IPS-NIHi7 (cell line): ENCODE measurements around the gene CHST11.
"Not testable (repeated sequence)": the region's sequence is repeated elsewhere in the genome, so short reads cannot be mapped to it uniquely, and the experiment has no call there.

Experiments
- DNase-seq: peaks from one replicate; pipeline ENCODE4 v3.0.0; 2012; ENCODE audit warnings: mixed read lengths; ENCODE audit errors: extremely low spot score

Gene CHST11

DNA sequence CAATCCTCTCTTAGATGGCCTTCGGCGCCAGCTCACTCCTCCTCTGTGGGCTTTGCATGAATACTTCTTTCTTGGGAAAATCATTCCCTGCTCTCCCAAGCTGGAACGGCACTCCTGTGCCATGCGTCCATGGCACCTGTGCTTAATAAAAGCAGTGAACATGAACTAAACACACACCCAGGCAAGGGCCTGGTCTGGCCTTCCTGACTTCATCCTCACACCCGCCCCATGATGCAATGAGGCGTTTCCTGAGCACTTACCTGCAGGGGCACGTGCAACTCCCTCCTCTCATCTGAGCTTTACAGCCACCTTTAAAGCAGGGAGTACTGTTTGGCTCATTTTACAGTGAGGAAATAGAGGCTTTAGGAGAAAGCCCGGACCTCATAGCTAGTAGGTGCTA, 281.6 kb downstream of the CHST11 start:
- DNase-seq = no peak

- DNase-seq = no peak
These were observed 282.3 kb downstream of the CHST11 start for GRCh38 chr12:104738776-104739642.

DNA sequence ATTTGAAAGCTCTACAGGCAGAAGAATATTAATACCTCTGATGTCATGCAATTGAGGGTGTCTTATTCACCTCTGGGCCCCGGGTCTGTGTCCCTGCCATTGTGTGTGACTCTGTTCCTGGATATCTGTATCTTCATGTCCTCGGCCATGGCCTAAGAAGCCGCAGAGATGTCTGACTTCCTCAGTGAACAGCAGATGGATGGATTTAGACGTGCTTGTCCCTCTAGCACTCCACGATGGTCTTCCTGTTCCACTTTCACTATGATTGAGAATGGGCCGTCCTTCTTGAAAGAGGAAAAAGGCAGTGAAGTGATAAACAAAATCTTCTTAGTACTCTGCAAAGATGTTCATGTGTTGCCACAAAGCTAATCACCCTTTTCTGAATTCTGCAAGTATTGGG, 283.9 kb downstream of the CHST11 start:
- DNase-seq = no peak

DNA sequence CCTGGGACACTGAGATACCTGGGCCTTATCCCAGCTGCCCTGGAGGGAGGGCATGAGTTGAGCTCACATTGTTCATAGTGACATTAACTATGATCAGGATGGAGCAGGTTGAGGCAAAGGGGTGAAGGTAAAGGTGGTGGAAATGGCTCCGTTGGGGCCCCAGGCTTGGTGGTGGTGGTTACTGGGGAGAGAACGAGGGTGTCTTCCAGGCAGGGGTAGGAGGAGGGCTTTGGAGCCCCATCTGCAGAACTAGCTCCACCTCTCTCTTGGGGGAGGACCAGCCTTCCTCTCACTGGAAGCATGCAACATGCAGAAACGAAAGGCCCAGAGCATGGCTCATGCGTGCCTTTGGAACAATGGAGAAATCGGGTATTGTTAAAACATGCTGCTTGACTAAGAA, 284.3 kb downstream of the CHST11 start:
- DNase-seq = no peak

DNA sequence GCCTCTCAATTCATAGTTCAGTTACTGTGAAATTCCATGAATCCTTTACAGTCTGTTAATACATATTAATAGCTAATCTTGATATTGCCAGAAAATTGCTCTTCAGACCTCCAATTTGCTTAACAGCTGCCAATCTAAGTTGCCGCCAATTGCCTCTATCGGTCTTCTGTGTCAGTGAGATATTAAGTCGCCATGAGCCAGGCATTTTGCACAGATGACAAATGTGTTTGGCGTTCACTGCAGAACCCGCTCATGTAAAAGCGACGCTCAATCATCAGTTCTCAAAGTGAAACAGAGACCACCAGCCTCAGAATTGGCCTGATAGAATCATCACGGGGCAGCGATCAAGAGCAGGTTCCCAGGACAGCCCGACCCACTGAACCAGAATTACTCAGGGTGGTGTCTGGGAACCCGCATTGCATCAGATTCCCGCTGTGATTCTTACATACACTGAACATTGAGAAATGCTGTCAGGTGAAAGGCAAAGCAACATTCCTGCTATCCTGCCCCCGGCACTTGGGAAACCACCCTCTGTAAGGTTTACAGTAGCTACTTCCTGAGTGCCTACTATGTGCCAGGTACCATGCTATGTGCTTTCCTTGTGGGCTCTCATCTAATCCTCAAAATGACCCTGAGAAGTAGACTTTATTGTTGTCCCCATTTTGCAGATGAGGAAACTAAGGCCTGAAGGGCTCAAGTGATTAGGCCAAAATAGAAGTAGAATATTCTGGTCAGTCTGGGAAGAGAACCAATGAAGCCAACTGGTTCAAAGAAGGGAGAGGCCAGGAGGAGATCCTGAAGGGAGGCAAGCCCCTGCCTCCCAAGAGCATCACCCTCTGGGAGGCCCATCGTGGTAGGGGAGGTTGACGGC, 285.0 kb downstream of the CHST11 start:
- no peak for DNase-seq

- DNase-seq = no peak
These were observed 285.9 kb downstream of the CHST11 start for GRCh38 chr12:104742551-104743201.

DNA sequence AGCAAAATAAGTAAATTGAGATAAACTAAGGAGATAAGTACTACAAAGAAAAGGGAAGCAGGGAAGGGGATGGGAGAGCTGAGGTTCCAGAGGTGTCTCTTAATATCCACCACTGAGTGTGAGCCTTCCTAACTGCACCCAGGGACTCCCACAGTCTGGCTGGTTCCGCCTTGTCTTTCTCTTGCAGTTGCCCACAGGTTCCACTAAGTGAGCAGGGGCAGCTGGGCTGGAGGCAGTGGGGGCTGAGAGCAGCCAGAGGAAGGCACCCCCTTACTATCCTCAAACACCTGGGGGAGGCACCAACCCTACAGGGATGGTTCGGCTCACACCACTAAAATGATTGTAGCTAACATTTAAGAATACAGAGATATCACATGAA, 286.4 kb downstream of the CHST11 start:
- DNase-seq = no peak

DNA sequence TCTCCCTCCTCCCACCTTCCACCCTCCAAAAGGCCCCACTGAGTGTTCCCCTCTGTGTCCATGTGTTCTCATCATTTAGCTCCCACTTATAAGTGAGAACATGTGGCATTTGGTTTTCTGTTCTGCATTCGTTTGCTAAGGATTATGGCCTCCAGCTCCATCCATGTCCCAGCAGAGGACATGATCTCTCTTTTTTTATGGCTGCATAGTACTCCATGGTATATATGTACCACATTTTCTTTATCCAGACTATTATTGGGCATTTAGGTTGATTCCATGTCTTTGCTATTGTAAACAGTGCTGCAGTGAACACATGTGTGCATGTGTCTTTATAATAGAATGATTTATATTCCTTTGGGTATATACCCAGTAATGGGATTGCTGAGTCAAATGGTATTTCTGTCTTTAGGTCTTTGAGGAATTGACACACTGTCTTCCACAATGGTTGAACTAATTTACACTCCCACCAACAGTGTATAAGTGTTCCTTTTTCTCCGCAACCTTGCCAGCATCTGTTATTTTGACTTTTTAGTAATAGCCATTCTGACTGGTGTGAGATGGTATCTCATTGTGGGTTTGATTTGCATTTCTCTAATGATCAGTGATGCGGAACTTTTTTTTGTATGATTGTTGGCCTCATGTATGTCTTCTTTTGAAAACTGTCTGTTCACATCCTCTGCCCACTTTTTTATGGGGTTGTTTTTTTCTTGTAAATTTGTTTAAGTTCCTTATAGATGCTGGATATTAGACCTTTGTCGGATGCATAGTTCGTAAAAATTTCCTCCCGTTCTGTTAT, 287.2 kb downstream of the CHST11 start:
- DNase-seq = not testable (repeated sequence)

DNA sequence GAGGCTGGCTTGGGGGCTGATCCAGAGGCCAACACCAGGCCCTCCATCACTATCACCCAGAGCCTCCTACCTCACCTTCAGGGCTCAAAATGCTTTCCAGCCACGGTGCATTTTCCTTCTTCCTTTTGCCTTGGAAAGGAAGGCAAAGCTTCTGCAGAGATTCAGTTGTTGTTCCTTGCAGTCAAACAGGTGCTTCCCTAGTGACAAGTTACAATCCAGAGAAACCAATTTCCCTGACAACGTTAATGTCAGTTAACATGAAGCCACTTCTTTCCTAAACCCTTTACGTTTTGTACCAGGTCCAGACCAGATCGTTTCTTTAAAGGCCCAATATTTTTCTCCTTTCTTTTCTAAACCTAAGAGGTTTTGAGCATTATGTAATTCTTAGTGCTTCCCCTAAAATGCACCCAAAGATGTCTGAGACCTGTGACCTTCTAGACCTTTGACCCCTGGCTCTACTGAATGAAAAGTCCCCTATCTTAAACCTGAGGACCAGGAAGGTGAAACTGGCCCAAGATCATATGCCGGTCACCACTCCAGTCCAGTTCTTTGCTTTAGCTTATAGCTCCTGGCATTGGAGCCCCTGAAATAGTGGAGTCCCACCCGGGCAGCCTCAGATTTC, 289.8 kb downstream of the CHST11 start:
- no peak for DNase-seq

DNA sequence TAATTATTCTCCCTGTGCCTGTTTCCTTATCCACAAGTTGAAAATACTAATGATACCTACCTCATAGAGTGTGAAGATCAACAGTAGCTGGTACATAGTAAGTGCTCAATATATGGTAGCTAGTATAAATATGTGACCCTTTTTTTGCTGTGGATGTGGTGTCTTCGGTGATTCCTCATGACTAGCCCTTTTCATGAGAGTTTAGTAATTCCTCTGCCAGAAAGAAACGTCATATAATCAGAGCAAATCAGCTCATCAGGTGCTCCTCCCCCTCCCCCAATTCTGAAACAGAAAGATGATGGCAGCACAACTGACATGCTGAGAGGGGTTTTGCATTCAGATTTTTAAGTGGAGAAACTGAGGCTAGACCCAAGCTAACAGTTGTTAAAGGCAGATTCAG, 290.6 kb downstream of the CHST11 start:
- no peak for DNase-seq

GRCh38 chr12:104747955-104748354, 291.2 kb downstream of the CHST11 start:
- DNase-seq = no peak

DNA sequence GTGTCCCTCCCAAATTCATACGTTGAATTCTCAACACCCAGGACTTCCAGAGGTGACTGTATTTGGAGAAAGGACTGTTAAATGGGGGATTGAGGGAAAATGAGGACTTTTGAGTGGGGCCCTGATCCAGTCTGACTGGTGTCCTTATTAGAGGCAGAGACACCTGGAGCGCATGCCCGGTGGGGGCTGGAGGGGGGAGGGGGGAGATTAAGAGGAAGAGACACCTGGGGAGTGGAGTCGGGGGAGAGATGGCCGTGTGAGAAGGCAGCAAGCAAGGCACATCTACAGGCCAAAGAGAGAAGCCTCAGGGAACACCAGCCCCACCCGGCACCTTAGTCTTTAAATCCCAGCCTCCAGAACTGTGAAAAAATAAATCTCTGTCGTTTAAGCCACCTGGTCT, 291.6 kb downstream of the CHST11 start:
- no peak for DNase-seq

GRCh38 chr12:104748790-104749189, 292.0 kb downstream of the CHST11 start:
- no peak for DNase-seq

GRCh38 chr12:104749545-104749944, 292.8 kb downstream of the CHST11 start:
- no peak for DNase-seq

DNA sequence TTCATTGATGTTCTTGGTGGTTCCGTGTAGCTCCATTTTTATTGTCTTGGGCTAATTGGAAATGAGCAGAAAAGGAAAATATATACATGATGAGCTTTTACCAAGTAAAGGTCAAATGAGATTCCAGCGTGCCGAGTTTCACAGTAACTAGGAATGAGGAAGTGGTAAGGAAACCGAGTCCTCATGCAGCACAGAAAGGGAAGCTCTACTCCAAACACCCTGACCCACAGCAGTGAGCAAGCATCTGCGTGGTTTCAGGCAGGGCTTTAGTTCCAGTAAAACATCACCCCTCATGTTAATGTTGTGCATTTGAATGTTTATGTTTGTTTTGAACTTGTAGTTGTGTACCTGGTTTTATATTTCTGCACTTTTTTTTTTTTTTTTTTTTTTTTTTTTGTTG, 293.3 kb downstream of the CHST11 start:
- no peak for DNase-seq

GRCh38 chr12:104751120-104751519, 294.4 kb downstream of the CHST11 start:
- DNase-seq = no peak

GRCh38 chr12:104751594-104751993, 294.8 kb downstream of the CHST11 start:
- DNase-seq = no peak

DNA sequence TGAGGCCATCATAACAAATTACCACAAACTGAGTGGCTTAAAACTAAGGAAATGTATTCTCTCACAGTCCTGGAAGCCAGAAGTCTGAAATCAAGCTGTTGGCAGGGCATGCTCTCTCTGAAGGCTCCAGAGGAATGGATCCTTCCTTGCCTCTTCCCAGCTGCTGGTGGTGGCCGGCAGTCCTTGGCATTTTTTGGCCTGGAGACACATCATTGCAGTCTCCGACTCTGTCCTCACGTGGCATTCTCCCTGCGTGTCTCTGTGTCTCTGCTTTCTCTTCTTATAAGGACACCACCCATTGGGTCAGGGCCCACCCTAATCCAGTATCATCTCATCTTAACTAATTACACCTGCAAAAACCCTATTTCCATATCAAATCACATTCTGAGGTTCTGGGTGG, 295.3 kb downstream of the CHST11 start:
- DNase-seq = no peak

- no peak for DNase-seq
These were observed 296.1 kb downstream of the CHST11 start for GRCh38 chr12:104752881-104753280.

DNA sequence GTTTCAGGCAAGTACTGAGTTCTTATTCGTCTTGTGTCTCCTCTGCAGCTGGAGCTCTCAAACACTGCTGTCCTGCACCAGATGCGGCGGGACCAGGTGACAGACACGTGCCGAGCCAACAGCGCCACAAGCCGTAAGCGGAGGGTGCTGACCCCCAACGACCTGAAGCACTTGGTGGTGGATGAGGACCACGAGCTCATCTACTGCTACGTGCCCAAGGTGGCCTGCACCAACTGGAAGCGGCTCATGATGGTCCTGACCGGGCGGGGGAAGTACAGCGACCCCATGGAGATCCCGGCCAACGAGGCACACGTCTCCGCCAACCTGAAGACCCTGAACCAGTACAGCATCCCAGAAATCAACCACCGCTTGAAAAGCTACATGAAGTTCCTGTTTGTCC, 300.2 kb downstream of the CHST11 start:
- DNase-seq = no peak

DNA sequence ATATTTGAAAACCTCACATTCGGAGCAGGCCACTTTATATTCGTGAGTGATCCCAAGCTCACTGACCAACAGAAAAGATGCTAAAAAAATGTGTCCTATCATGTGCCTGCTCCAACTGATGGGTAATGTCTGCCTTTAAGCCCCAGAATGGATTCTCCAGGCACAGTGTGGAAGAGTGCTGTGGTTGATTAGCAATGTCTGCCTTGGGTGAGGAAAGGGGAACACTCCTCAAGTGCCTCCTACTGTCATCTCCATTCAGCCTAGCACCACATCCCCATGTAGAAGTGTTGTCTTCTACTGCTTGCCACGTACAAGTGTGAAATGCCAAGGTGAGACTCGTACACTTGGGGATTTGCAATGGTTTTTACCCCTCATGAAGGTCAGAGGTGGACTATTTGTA, 302.0 kb downstream of the CHST11 start:
- no peak for DNase-seq
